Sigmoid colon (tissue), 4 donors: Measurements from ENCODE around the gene MT4.

Experiments used
- CTCF ChIP-seq, 4 experiments: fragments of 450-650 bp in 3 of 4; fragments of 200-600 bp in 1 of 4; IDR thresholded peaks; one replicate each; pipeline ENCODE4 v1.5.1; 2016 to 2019; ENCODE audit warnings: antibody characterized with exemption in 4 of 4, mild to moderate bottlenecking in 3 of 4, moderate library complexity in 2 of 4
- EP300 ChIP-seq, 4 donors: sonication (generic); formaldehyde crosslinking; IDR thresholded peaks; one replicate each; pipeline ENCODE4 v1.6.1; 2017; ENCODE audit warnings: antibody characterized with exemption in 4 of 4
- POLR2A ChIP-seq, 2 donors: fragments of 450-650 bp; IDR thresholded peaks; one replicate each; pipeline ENCODE4 v1.6.1; 2016; ENCODE audit warnings: antibody characterized with exemption in 2 of 2, mild to moderate bottlenecking in 2 of 2, moderate library complexity in 2 of 2

- TF ChIP-seq POLR2A (IDR thresholded peaks at IDR 0.05) = no peak
- no peak for TF ChIP-seq EP300 (IDR thresholded peaks at IDR 0.05)
- TF ChIP-seq CTCF (IDR thresholded peaks at IDR 0.05) = no peak
These were observed 12.4 kb downstream of the MT4 start for GRCh38 chr16:56577300-56577625.
